Endothelial cell of umbilical vein (primary cell): ENCODE measurements around the gene RIPK3. TPM values are rescaled to one million over a fixed set of nuclear protein-coding genes. Genes with fewer than 3 reads are reported as not detected.

ENCODE experiments used
- BruUV-seq: library from RNA; stranded (reverse); fragments of 400-500 nt; replicated peaks from 2 replicates; lab custom pipeline; 2021; lab: Mats Ljungman, UMichigan
- CTCF ChIA-PET: fragments of 300-600, 350-600 bp; sonication (Branson Sonifier 250); formaldehyde crosslinking; loops from one replicate; lab custom pipeline; 2021; ENCODE audit warnings: antibody characterized with exemption, inconsistent platforms; lab: Charles Lee
- POLR2A ChIA-PET: fragments of 300-600, 350-600 bp; sonication (Branson Sonifier 250); formaldehyde crosslinking; loops from one replicate; lab custom pipeline; 2021; ENCODE audit warnings: antibody characterized with exemption, inconsistent platforms; lab: Charles Lee
- DNase-seq: peaks from one replicate; pipeline ENCODE4 v3.0.0-alpha.2; 2011; ENCODE audit warnings: low read depth, low spot score
- FAIRE-seq: peaks from 2 replicates; lab custom pipeline; 2011; peaks lifted over from hg19 to GRCh38; lab: Jason Lieb, UNC
- H2AFZ ChIP-seq: 2 replicates; pipeline ENCODE4 v1.6.0; 2012; ENCODE audit warnings: low read depth, low read length, control low read depth, inconsistent platforms
- H3K27ac ChIP-seq: 2 replicates; pipeline ENCODE4 v1.5.1; 2011; ENCODE audit warnings: low read depth, mild to moderate bottlenecking, control low read depth, low read length, moderate library complexity; ENCODE audit not compliant: insufficient read depth
- H3K27me3 ChIP-seq, 2 experiments: 2 replicates each; pipeline versions ENCODE4 v1.6.0 to v1.6.1; 2011; ENCODE audit warnings: low read length in 2 of 2, mixed read lengths in 1 of 2; ENCODE audit not compliant: control insufficient read depth in 2 of 2, insufficient read depth in 2 of 2
- H3K36me3 ChIP-seq, 2 experiments: 2 replicates in 1 of 2; 3 replicates in 1 of 2; pipeline ENCODE4 v1.5.1; 2011; ENCODE audit warnings: low read length in 2 of 2, mild to moderate bottlenecking in 1 of 2, moderate library complexity in 1 of 2; ENCODE audit not compliant: control insufficient read depth in 2 of 2, insufficient read depth in 2 of 2; ENCODE audit errors: extremely low read depth in 1 of 2
- H3K4me1 ChIP-seq: 3 replicates; pipeline ENCODE4 v1.5.1; 2011; ENCODE audit warnings: mild to moderate bottlenecking, low read length; ENCODE audit not compliant: control insufficient read depth, insufficient read depth; ENCODE audit errors: extremely low read depth
- H3K4me2 ChIP-seq: 2 replicates; pipeline ENCODE4 v1.6.1; 2011; ENCODE audit warnings: low read length, control low read depth, mixed read lengths; ENCODE audit not compliant: insufficient read depth
- H3K4me3 ChIP-seq, 3 experiments: fragments of 200-600 bp in 1 of 3; sonication (generic), shearing (Covaris generic) in 1 of 3; replicated peaks in 1 of 3; 2 replicates each; pipeline ENCODE4 v1.5.1; 2011 to 2016; ENCODE audit warnings: control low read depth in 3 of 3, low read length in 3 of 3, mild to moderate bottlenecking in 2 of 3, inconsistent platforms in 1 of 3, low read depth in 1 of 3, moderate library complexity in 1 of 3; ENCODE audit not compliant: insufficient read depth in 1 of 3
- H3K79me2 ChIP-seq: 2 replicates; pipeline ENCODE4 v1.6.0; 2012; ENCODE audit warnings: low read length, inconsistent platforms; ENCODE audit not compliant: control insufficient read depth, insufficient read depth
- H3K9ac ChIP-seq: replicated peaks from 2 replicates; pipeline ENCODE3; 2011; ENCODE audit warnings: low read length, control low read depth; ENCODE audit not compliant: insufficient read depth; ENCODE audit errors: extremely low read depth
- H3K9me1 ChIP-seq: replicated peaks from 3 replicates; pipeline ENCODE4 v1.6.0; 2011; ENCODE audit warnings: mild to moderate bottlenecking, low read length; ENCODE audit not compliant: control insufficient read depth, insufficient read depth; ENCODE audit errors: extremely low read depth
- H3K9me3 ChIP-seq: replicated peaks from 2 replicates; pipeline ENCODE4 v1.5.1; 2012; ENCODE audit warnings: low read length, inconsistent platforms; ENCODE audit not compliant: control insufficient read depth, insufficient read depth
- H4K20me1 ChIP-seq: replicated peaks from 2 replicates; pipeline ENCODE3; 2011; ENCODE audit warnings: mild to moderate bottlenecking, low read length; ENCODE audit not compliant: control insufficient read depth, insufficient read depth; ENCODE audit errors: extremely low read depth
- CTCF ChIP-seq, 2 donors: IDR thresholded peaks; 1 replicate in 1 of 2; 2 replicates in 1 of 2; pipeline ENCODE4 v1.5.1; 2011; ENCODE audit warnings: low read length in 2 of 2, mild to moderate bottlenecking in 2 of 2, moderate library complexity in 2 of 2, control low read depth in 1 of 2, inconsistent platforms in 1 of 2, low read depth in 1 of 2; ENCODE audit not compliant: insufficient read depth in 1 of 2; ENCODE audit errors: extremely low read depth in 1 of 2
- EZH2 ChIP-seq: IDR thresholded peaks from 2 replicates; pipeline ENCODE4 v1.6.1; 2012; ENCODE audit warnings: borderline replicate concordance, low read depth, mild to moderate bottlenecking, moderate library complexity, low read length, inconsistent platforms; ENCODE audit not compliant: severe bottlenecking
- FOS ChIP-seq: IDR thresholded peaks from 2 replicates; pipeline ENCODE4 v1.6.1; 2011; ENCODE audit warnings: mild to moderate bottlenecking, low read length, moderate library complexity, borderline replicate concordance; ENCODE audit not compliant: insufficient read depth
- GATA2 ChIP-seq: IDR thresholded peaks from 2 replicates; pipeline ENCODE4 v1.7.0; 2011; ENCODE audit warnings: low read depth, mild to moderate bottlenecking, moderate library complexity, mixed read lengths, low read length; ENCODE audit not compliant: insufficient read length, insufficient read depth
- JUN ChIP-seq: IDR thresholded peaks from 2 replicates; pipeline ENCODE4 v1.6.1; 2011; ENCODE audit warnings: borderline replicate concordance, low read depth; ENCODE audit not compliant: insufficient read length, insufficient read depth
- MAX ChIP-seq: IDR thresholded peaks from 2 replicates; pipeline ENCODE4 v1.6.1; 2011; ENCODE audit not compliant: insufficient read depth, insufficient read length
- MYC ChIP-seq: IDR thresholded peaks from one replicate; pipeline ENCODE4 v1.6.1; 2011; ENCODE audit warnings: mild to moderate bottlenecking, low read depth, low read length
- POLR2A ChIP-seq: IDR thresholded peaks from 2 replicates; pipeline ENCODE4 v1.6.1; 2012; ENCODE audit warnings: low read depth, mild to moderate bottlenecking, control low read depth, low read length
- POLR2AphosphoS5 ChIP-seq: IDR thresholded peaks from 2 replicates; pipeline ENCODE4 v1.6.1; 2012; ENCODE audit warnings: low read depth, mild to moderate bottlenecking, control low read depth, low read length, moderate library complexity; ENCODE audit not compliant: insufficient read depth
- dilution Hi-C: fragments of 300-500 bp; cut with MboI; formaldehyde crosslinking; loops from one replicate; pipeline ENCODE4 v1.15.0; 2019; ENCODE audit warnings: low sequenced_read_pairs; ENCODE audit not compliant: extremely low pct_ligation_motif_present
- intact Hi-C: fragments of 100-400 bp; cut with micrococcal nuclease; formaldehyde crosslinking; loops from one replicate; pipeline ENCODE4 v1.10.0; 2022
- polyA plus RNA-seq, 4 experiments: library from polyadenylated mRNA; depleted of rRNA in 3 of 4; stranded (reverse) in 3 of 4; unstranded in 1 of 4; fragments of >200 nt; gene quantifications; 2 replicates each; pipeline versions ENCODE4 v1.2.1 to v1.2.3, GENCODE V29; 2011 to 2012; ENCODE audit warnings: missing spikeins in 1 of 4
- total RNA-seq: library from RNA; stranded (reverse); gene quantifications from 2 replicates; pipeline ENCODE4 v1.2.3, GENCODE V29; 2021

The RIPK3 gene
- total and polyA plus RNA-seq, 2 donors (not counting 3 experiments of a cell fraction or from before 2014, with no cell fraction given) = 3.1 to 5.1 TPM

- H3K36me3 ChIP-seq = peaks cover 7 to 33% of the 10 kb centered on the region in 2 experiments
- DNase-seq (no peak), FAIRE-seq (no peak)
- no peaks in the 10 kb centered on the region for H3K9me1 ChIP-seq
- CTCF ChIA-PET = interaction anchor here (0.7 to 5.5 kb wide), 8 partner anchors 15 to 61 kb away, joined by 3 to 44 read pairs (median 4); partner anchors contain the start of gene ADCY4
- POLR2A ChIA-PET = no interaction called here
- no peak overlapping the region for H3K4me3 ChIP-seq
- H4K20me1 ChIP-seq = no peaks in the 10 kb centered on the region
- no peak overlapping the region for H3K4me2 ChIP-seq
- no peak overlapping the region for H2AFZ ChIP-seq
- no TSS peak for BruUV-seq
- no peak overlapping the region for H3K27ac ChIP-seq
- dilution Hi-C loops = no loop called here
- no peak for TF ChIP-seq JUN
- TF ChIP-seq MAX = no peak
- no peak for TF ChIP-seq POLR2AphosphoS5
- TF ChIP-seq GATA2 = no peak
- TF ChIP-seq MYC = no peak
- no peak for TF ChIP-seq EZH2
- TF ChIP-seq FOS = no peak
- TF ChIP-seq CTCF (IDR thresholded peaks at IDR 0.05; ENCODE audit: extremely low read depth in 1 of 2, insufficient read depth in 1 of 2, low read depth in 1 of 2, low read length in 2 of 2) = no peak
- no peak for TF ChIP-seq POLR2A
- H3K4me1 ChIP-seq = peaks cover 20% of the 10 kb centered on the region
- no peaks in the 10 kb centered on the region for H3K27me3 ChIP-seq
- intact Hi-C loops = no loop called here
- no peaks in the 10 kb centered on the region for H3K9me3 ChIP-seq
- peaks cover 10% of the 10 kb centered on the region for H3K79me2 ChIP-seq
- no peak overlapping the region for H3K9ac ChIP-seq
Observed at GRCh38 chr14:24370748-24371147, 31.0 kb upstream of the RIPK3 start.
